HepG2 (cell line): ENCODE data around the gene HYOU1. TPM values are rescaled to one million over a fixed set of nuclear protein-coding genes. Genes with fewer than 3 reads are reported as not detected.
A peak's percentile ranks its signal among the peaks of the same experiment; 100 is the strongest.

Experiments
- BCLAF1 ChIP-seq: fragments of 450-650 bp; IDR thresholded peaks from 2 replicates; pipeline ENCODE4 v1.6.1; 2017; ENCODE audit warnings: mild to moderate bottlenecking
- GTF3A ChIP-seq: sonication (generic); formaldehyde crosslinking; conservative IDR thresholded peaks from 2 replicates; pipeline ENCODE4 v1.4.0; 2020; ENCODE audit warnings: mild to moderate bottlenecking, missing genetic modification reagents
- MTA1 ChIP-seq: sonication (generic); formaldehyde crosslinking; IDR thresholded peaks from 2 replicates; pipeline ENCODE4 v1.4.0; 2020; ENCODE audit warnings: missing genetic modification reagents, mild to moderate bottlenecking, borderline replicate concordance
- MYC ChIP-seq: sonication (generic); formaldehyde crosslinking; IDR thresholded peaks from 2 replicates; pipeline ENCODE4 v1.9.0; 2021; ENCODE audit warnings: missing genetic modification reagents, borderline replicate concordance
- SP2 ChIP-seq: sonication (generic); formaldehyde crosslinking; IDR thresholded peaks from 2 replicates; pipeline ENCODE4 v1.5.1; 2020; ENCODE audit warnings: mild to moderate bottlenecking, missing genetic modification reagents
- ZBTB14 ChIP-seq: sonication (generic); formaldehyde crosslinking; IDR thresholded peaks from 2 replicates; pipeline ENCODE4 v1.4.0; 2020; ENCODE audit warnings: missing genetic modification reagents
- ZFYVE20 ChIP-seq: sonication (generic); formaldehyde crosslinking; IDR thresholded peaks from 2 replicates; pipeline ENCODE4 v1.8.0; 2023; ENCODE audit warnings: low read depth, mild to moderate bottlenecking, moderate library complexity, missing genetic modification reagents, borderline replicate concordance
- ZNF317 ChIP-seq: sonication (generic); formaldehyde crosslinking; IDR thresholded peaks from 2 replicates; pipeline ENCODE4 v1.5.0; 2020; ENCODE audit warnings: mild to moderate bottlenecking, missing genetic modification reagents
- ZNF326 ChIP-seq: sonication (generic); formaldehyde crosslinking; IDR thresholded peaks from 2 replicates; pipeline ENCODE4 v1.4.0; 2020; ENCODE audit warnings: missing genetic modification reagents, borderline replicate concordance
- ZNF564 ChIP-seq: sonication (generic); formaldehyde crosslinking; IDR thresholded peaks from 2 replicates; pipeline ENCODE4 v1.8.1; 2023; ENCODE audit warnings: mild to moderate bottlenecking, missing genetic modification reagents
- ZNF816 ChIP-seq: sonication (generic); formaldehyde crosslinking; IDR thresholded peaks from 2 replicates; pipeline ENCODE4 v1.8.0; 2022; ENCODE audit warnings: missing genetic modification reagents, mild to moderate bottlenecking, borderline replicate concordance
- polyA plus RNA-seq, 8 experiments: library from polyadenylated mRNA; depleted of rRNA in 3 of 8; stranded (reverse) in 7 of 8; unstranded in 1 of 8; fragments of >200 nt; fragmentation: Illumina TruSeq in 4 of 8; extraction: Trizol in 4 of 8; gene quantifications; 2 replicates each; pipeline versions ENCODE4 v1.2.1 to v1.2.3, GENCODE V29; 2011 to 2016; ENCODE audit warnings: low read depth in 4 of 8, missing spikeins in 1 of 8, mixed read lengths in 1 of 8; ENCODE audit not compliant: insufficient read depth in 1 of 8
- total RNA-seq, 5 experiments: library from RNA; depleted of rRNA; stranded (reverse); fragments of >200 nt; fragmentation: Illumina TruSeq; extraction: Trizol; gene quantifications; 2 replicates each; pipeline ENCODE4 v1.2.3, GENCODE V29; 2016; ENCODE audit warnings: low read depth in 1 of 5
- TF ChIP-seq, protein P1 (sequence below): sonication (generic); formaldehyde crosslinking; IDR thresholded peaks from 2 replicates; pipeline ENCODE4 v1.5.0; 2020; ENCODE audit warnings: mild to moderate bottlenecking, missing genetic modification reagents, borderline replicate concordance
- TF ChIP-seq, protein P2 (sequence below): IDR thresholded peaks from 2 replicates; pipeline ENCODE4 v1.6.1; 2016; ENCODE audit warnings: missing compliant biosample characterization, missing genetic modification reagents, borderline replicate concordance

HYOU1 gene
- total and polyA plus RNA-seq, 2 of the 13 experiments (the other 11 are each of a cell fraction or from before 2014, with no cell fraction given): 127 to 155 TPM

DNA sequence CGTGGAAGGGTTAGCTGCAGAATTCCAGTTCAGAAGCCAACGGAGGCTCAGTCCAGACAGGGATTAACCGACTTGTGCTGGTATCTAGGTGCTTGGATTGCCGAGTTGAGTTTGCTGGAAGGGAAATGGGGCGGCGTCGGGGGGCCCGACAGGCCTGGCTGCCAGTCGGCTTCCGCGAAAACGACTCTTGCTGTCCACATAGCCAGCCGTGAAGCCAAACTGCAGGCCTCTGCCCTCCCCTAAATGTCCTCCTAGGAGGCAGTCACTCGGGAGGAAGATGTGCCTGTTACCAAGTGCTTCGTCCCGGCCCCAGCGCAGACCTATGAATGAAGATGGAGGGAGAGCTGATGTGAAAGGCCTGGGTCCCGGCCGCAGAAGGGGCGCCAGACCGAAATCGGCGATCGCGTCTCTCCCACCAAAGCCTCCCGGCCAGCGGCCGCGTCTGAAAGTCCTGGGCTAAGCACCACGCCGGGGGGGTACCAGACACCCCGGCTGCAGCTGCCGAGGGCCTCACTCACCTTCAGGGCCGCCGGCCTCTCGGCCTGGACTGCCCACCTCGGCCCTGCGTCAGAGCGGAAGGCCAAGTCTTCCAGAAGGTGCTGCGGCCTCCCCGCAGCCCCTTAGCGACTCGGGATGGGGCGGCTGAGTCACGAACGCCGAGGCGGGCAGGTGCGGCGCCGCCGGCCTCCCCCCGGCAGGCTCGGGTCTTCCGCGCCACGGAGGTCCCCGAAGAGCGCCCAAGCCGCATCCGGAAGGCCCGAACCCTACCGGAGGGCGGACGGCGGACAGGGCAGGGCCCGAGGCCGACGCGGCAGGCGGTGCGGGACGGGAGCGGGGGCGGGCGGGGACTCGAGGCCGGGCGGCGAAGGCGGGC is 37.2 kb upstream of the HYOU1 start (continued):
- TF ChIP-seq, protein P1, sequence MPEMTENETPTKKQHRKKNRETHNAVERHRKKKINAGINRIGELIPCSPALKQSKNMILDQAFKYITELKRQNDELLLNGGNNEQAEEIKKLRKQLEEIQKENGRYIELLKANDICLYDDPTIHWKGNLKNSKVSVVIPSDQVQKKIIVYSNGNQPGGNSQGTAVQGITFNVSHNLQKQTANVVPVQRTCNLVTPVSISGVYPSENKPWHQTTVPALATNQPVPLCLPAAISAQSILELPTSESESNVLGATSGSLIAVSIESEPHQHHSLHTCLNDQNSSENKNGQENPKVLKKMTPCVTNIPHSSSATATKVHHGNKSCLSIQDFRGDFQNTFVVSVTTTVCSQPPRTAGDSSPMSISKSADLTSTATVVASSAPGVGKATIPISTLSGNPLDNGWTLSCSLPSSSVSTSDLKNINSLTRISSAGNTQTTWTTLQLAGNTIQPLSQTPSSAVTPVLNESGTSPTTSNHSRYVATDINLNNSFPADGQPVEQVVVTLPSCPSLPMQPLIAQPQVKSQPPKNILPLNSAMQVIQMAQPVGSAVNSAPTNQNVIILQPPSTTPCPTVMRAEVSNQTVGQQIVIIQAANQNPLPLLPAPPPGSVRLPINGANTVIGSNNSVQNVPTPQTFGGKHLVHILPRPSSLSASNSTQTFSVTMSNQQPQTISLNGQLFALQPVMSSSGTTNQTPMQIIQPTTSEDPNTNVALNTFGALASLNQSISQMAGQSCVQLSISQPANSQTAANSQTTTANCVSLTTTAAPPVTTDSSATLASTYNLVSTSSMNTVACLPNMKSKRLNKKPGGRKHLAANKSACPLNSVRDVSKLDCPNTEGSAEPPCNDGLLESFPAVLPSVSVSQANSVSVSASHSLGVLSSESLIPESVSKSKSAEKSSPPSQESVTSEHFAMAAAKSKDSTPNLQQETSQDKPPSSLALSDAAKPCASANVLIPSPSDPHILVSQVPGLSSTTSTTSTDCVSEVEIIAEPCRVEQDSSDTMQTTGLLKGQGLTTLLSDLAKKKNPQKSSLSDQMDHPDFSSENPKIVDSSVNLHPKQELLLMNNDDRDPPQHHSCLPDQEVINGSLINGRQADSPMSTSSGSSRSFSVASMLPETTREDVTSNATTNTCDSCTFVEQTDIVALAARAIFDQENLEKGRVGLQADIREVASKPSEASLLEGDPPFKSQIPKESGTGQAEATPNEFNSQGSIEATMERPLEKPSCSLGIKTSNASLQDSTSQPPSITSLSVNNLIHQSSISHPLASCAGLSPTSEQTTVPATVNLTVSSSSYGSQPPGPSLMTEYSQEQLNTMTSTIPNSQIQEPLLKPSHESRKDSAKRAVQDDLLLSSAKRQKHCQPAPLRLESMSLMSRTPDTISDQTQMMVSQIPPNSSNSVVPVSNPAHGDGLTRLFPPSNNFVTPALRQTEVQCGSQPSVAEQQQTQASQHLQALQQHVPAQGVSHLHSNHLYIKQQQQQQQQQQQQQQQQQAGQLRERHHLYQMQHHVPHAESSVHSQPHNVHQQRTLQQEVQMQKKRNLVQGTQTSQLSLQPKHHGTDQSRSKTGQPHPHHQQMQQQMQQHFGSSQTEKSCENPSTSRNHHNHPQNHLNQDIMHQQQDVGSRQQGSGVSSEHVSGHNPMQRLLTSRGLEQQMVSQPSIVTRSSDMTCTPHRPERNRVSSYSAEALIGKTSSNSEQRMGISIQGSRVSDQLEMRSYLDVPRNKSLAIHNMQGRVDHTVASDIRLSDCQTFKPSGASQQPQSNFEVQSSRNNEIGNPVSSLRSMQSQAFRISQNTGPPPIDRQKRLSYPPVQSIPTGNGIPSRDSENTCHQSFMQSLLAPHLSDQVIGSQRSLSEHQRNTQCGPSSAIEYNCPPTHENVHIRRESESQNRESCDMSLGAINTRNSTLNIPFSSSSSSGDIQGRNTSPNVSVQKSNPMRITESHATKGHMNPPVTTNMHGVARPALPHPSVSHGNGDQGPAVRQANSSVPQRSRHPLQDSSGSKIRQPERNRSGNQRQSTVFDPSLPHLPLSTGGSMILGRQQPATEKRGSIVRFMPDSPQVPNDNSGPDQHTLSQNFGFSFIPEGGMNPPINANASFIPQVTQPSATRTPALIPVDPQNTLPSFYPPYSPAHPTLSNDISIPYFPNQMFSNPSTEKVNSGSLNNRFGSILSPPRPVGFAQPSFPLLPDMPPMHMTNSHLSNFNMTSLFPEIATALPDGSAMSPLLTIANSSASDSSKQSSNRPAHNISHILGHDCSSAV (CRISPR knock-in tag): no peak
- no peak for TF ChIP-seq ZNF317 (CRISPR knock-in tag)
- TF ChIP-seq GTF3A (CRISPR knock-in tag): no peak
- TF ChIP-seq ZNF326 (CRISPR knock-in tag): no peak
- TF ChIP-seq ZNF816: no peak
- TF ChIP-seq ZBTB14 (CRISPR knock-in tag): no peak
- no peak for TF ChIP-seq ZNF564 (CRISPR knock-in tag)
- no peak for TF ChIP-seq ZFYVE20 (CRISPR knock-in tag)
- no peak for TF ChIP-seq SP2
- TF ChIP-seq MYC (CRISPR knock-in tag): no peak
- no peak for TF ChIP-seq MTA1 (CRISPR knock-in tag)
- no peak for TF ChIP-seq BCLAF1
- TF ChIP-seq, protein P2, sequence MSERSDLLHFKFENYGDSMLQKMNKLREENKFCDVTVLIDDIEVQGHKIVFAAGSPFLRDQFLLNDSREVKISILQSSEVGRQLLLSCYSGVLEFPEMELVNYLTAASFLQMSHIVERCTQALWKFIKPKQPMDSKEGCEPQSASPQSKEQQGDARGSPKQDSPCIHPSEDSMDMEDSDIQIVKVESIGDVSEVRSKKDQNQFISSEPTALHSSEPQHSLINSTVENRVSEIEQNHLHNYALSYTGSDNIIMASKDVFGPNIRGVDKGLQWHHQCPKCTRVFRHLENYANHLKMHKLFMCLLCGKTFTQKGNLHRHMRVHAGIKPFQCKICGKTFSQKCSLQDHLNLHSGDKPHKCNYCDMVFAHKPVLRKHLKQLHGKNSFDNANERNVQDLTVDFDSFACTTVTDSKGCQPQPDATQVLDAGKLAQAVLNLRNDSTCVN (CRISPR knock-in tag): 0 out of 2 replicates have a peak, but pooled peaks have one; percentile 24
